PFSK-1 (cell line): ENCODE results near the gene IFT52.

Experiments
- FOXP2 ChIP-seq: optimal IDR thresholded peaks from 2 replicates; pipeline ENCODE3; 2011; ENCODE audit warnings: borderline replicate concordance, control low read depth, inconsistent platforms; ENCODE audit not compliant: insufficient read depth; ENCODE audit errors: extremely low read length, extremely low read depth
- POLR2AphosphoS5 ChIP-seq: IDR thresholded peaks from 2 replicates; pipeline ENCODE4 v1.6.1; 2012; ENCODE audit warnings: low read depth, mild to moderate bottlenecking, control low read depth, low read length, moderate library complexity
- REST ChIP-seq, 2 experiments: IDR thresholded peaks; 2 replicates each; pipeline versions ENCODE4 v1.6.1 to v1.8.0; 2011 to 2012; ENCODE audit warnings: low read depth in 2 of 2, low read length in 2 of 2, control low read depth in 1 of 2, inconsistent platforms in 1 of 2, mild to moderate bottlenecking in 1 of 2, moderate library complexity in 1 of 2; ENCODE audit not compliant: insufficient read depth in 1 of 2
- SIN3A ChIP-seq: IDR thresholded peaks from 2 replicates; pipeline ENCODE4 v1.6.1; 2012; ENCODE audit warnings: mild to moderate bottlenecking, low read length, moderate library complexity, borderline replicate concordance; ENCODE audit not compliant: insufficient read depth
- TAF1 ChIP-seq: IDR thresholded peaks from 2 replicates; pipeline ENCODE4 v1.6.1; 2012; ENCODE audit warnings: low read length, control low read depth, borderline replicate concordance; ENCODE audit not compliant: insufficient read depth

The IFT52 gene

GRCh38 chr20:43563429-43563828, 27.3 kb upstream of the IFT52 start:
- TF ChIP-seq REST (IDR thresholded peaks at IDR 0.05; ENCODE audit: insufficient read depth in 1 of 2, low read depth in 2 of 2, low read length in 2 of 2) (no peak), SIN3A (no peak), FOXP2 (no peak), TAF1 (no peak), POLR2AphosphoS5 (no peak)

- TF ChIP-seq FOXP2 (no peak), TAF1 (no peak), POLR2AphosphoS5 (no peak)
Measured at GRCh38 chr20:43563991-43564390, 26.7 kb upstream of the IFT52 start.

GRCh38 chr20:43564455-43564854, 26.3 kb upstream of the IFT52 start:
- no peak for TF ChIP-seq TAF1
- TF ChIP-seq FOXP2, result no peak
- TF ChIP-seq REST (IDR thresholded peaks at IDR 0.05; ENCODE audit: insufficient read depth in 1 of 2, low read depth in 2 of 2, low read length in 2 of 2), result no peak
- TF ChIP-seq POLR2AphosphoS5, result no peak
- no peak for TF ChIP-seq SIN3A

- no peak for TF ChIP-seq FOXP2
Measured at GRCh38 chr20:43564993-43565757, 25.6 kb upstream of the IFT52 start.

GRCh38 chr20:43565758-43566104, 25.0 kb upstream of the IFT52 start:
- TF ChIP-seq SIN3A, result no peak
- no peak for TF ChIP-seq POLR2AphosphoS5
- TF ChIP-seq TAF1, result no peak
- no peak for TF ChIP-seq FOXP2
- no peak for TF ChIP-seq REST (IDR thresholded peaks at IDR 0.05; ENCODE audit: insufficient read depth in 1 of 2, low read depth in 2 of 2, low read length in 2 of 2)

- TF ChIP-seq REST (IDR thresholded peaks at IDR 0.05; ENCODE audit: insufficient read depth in 1 of 2, low read depth in 2 of 2, low read length in 2 of 2) (no peak), POLR2AphosphoS5 (no peak)
Measured at GRCh38 chr20:43567477-43567876, 23.3 kb upstream of the IFT52 start.
